Measurements from ENCODE around the gene STARD13.

The STARD13 gene

GRCh38 chr13:33274264-33274663 lies 11.3 kb downstream of the STARD13 start:
- FAIRE-seq = no peak

GRCh38 chr13:33272531-33273124 lies 12.9 kb downstream of the STARD13 start:
- FAIRE-seq = no peak

GRCh38 chr13:33271759-33272158 lies 13.8 kb downstream of the STARD13 start:
- FAIRE-seq = no peak

GRCh38 chr13:33270895-33271538 lies 14.5 kb downstream of the STARD13 start:
- FAIRE-seq = peak; percentile 86

GRCh38 chr13:33265607-33266006 lies 19.9 kb downstream of the STARD13 start:
- FAIRE-seq = no peak

- no peak for FAIRE-seq
Observed at GRCh38 chr13:33265133-33265532, 20.4 kb downstream of the STARD13 start.

- FAIRE-seq = no peak
Observed at GRCh38 chr13:33264620-33264978, 21.0 kb downstream of the STARD13 start.

GRCh38 chr13:33263976-33264619 lies 21.5 kb downstream of the STARD13 start:
- no peak for FAIRE-seq

- FAIRE-seq = no peak
Observed at GRCh38 chr13:33263484-33263883, 22.1 kb downstream of the STARD13 start.

- FAIRE-seq = no peak
Observed at GRCh38 chr13:33262997-33263396, 22.6 kb downstream of the STARD13 start.

- FAIRE-seq = no peak
Observed at GRCh38 chr13:33262594-33262993, 23.0 kb downstream of the STARD13 start.

GRCh38 chr13:33262062-33262487 lies 23.5 kb downstream of the STARD13 start:
- no peak for FAIRE-seq

- no peak for FAIRE-seq
Observed at GRCh38 chr13:33261387-33262061, 24.0 kb downstream of the STARD13 start.

- FAIRE-seq = no peak
Observed at GRCh38 chr13:33260168-33261098, 25.1 kb downstream of the STARD13 start.

GRCh38 chr13:33259296-33259695 lies 26.3 kb downstream of the STARD13 start:
- no peak for FAIRE-seq

- FAIRE-seq = no peak
Observed at GRCh38 chr13:33258808-33259193, 26.8 kb downstream of the STARD13 start.

- no peak for FAIRE-seq
Observed at GRCh38 chr13:33257841-33258807, 27.4 kb downstream of the STARD13 start.

- FAIRE-seq = no peak
Observed at GRCh38 chr13:33256148-33256840, 29.3 kb downstream of the STARD13 start.

- FAIRE-seq = no peak
Observed at GRCh38 chr13:33252135-33252534, 33.4 kb downstream of the STARD13 start.

GRCh38 chr13:33251131-33251661 lies 34.4 kb downstream of the STARD13 start:
- no peak for FAIRE-seq
